SK-N-SH (cell line): ENCODE data around the gene NKX1-1. TPM values are rescaled to one million over a fixed set of nuclear protein-coding genes. Genes with fewer than 3 reads are reported as not detected.
A peak's percentile ranks its signal among the peaks of the same experiment; 100 is the strongest.

ENCODE experiments used
- CTCF ChIA-PET: fragments of 300-600, 350-600 bp; formaldehyde crosslinking; extraction: SDS; loops from one replicate; lab custom pipeline; 2021; lab: Yijun Ruan, JAX
- POLR2A ChIA-PET: fragments of 350-600 bp; sonication (Branson Sonifier 250); formaldehyde crosslinking; extraction: SDS; loops from one replicate; lab custom pipeline; 2020; ENCODE audit warnings: antibody characterized with exemption, inconsistent platforms; lab: Yijun Ruan, JAX
- DNase-seq: peaks from one replicate; pipeline ENCODE4 v3.0.0; 2012
- H2AFZ ChIP-seq: fragments of 200-600 bp; sonication (generic); 2 replicates; pipeline ENCODE4 v1.8.1; 2016; ENCODE audit warnings: antibody characterized with exemption, mild to moderate bottlenecking, low read depth
- H3F3A ChIP-seq: fragments of 200-600 bp; sonication (generic); replicated peaks from 2 replicates; pipeline ENCODE3; 2016; ENCODE audit warnings: antibody characterized with exemption, mild to moderate bottlenecking; ENCODE audit not compliant: insufficient read depth
- H3K27ac ChIP-seq, 2 experiments: fragments of 200-500 bp in 1 of 2; fragments of 200-600 bp in 1 of 2; sonication (Bioruptor generic) in 1 of 2; sonication (generic), shearing (Covaris generic) in 1 of 2; 2 replicates each; pipeline versions ENCODE4 v1.5.1 to v1.6.1; 2014 to 2016; ENCODE audit warnings: low read depth in 2 of 2, inconsistent platforms in 1 of 2, low read length in 1 of 2, mild to moderate bottlenecking in 1 of 2, mixed read lengths in 1 of 2
- H3K27me3 ChIP-seq: fragments of 200-600 bp; sonication (generic), shearing (Covaris generic); 2 replicates; pipeline ENCODE4 v1.6.1; 2016; ENCODE audit warnings: mixed run types; ENCODE audit not compliant: insufficient read depth
- H3K36me3 ChIP-seq, 2 experiments: fragments of 200-500 bp in 1 of 2; fragments of 200-600 bp in 1 of 2; sonication (Bioruptor generic) in 1 of 2; sonication (generic) in 1 of 2; replicated peaks in 1 of 2; 2 replicates each; pipeline versions ENCODE3 to v1.5.1; 2014 to 2016; ENCODE audit warnings: low read length in 1 of 2, mild to moderate bottlenecking in 1 of 2; ENCODE audit not compliant: insufficient read depth in 2 of 2, control insufficient read depth in 1 of 2
- H3K4me1 ChIP-seq, 2 experiments: fragments of 200-500 bp in 1 of 2; fragments of 200-600 bp in 1 of 2; sonication (Bioruptor generic) in 1 of 2; sonication (generic), shearing (Covaris generic) in 1 of 2; 2 replicates each; pipeline versions ENCODE4 v1.5.1 to v1.6.1; 2014 to 2016; ENCODE audit warnings: low read depth in 1 of 2, low read length in 1 of 2, mixed run types in 1 of 2; ENCODE audit not compliant: insufficient read depth in 2 of 2, control insufficient read depth in 1 of 2
- H3K4me2 ChIP-seq: fragments of 200-600 bp; sonication (generic), shearing (Covaris generic); 2 replicates; pipeline ENCODE4 v1.6.1; 2017; ENCODE audit warnings: mixed run types
- H3K4me3 ChIP-seq, 2 experiments: fragments of 200-500 bp in 1 of 2; fragments of 200-600 bp in 1 of 2; sonication (Bioruptor generic) in 1 of 2; sonication (generic), shearing (Covaris generic) in 1 of 2; 2 replicates each; pipeline versions ENCODE4 v1.5.1 to v1.8.1; 2014 to 2016; ENCODE audit warnings: low read depth in 2 of 2, inconsistent platforms in 1 of 2, low read length in 1 of 2, mild to moderate bottlenecking in 1 of 2, mixed read lengths in 1 of 2, moderate library complexity in 1 of 2
- H3K79me2 ChIP-seq: fragments of 200-600 bp; sonication (generic); 2 replicates; pipeline ENCODE4 v1.8.1; 2017; ENCODE audit warnings: mild to moderate bottlenecking; ENCODE audit not compliant: insufficient read depth
- H3K9ac ChIP-seq: fragments of 200-600 bp; sonication (generic); 2 replicates; pipeline ENCODE4 v1.6.1; 2017; ENCODE audit warnings: mixed run types
- H3K9me2 ChIP-seq: fragments of 200-600 bp; sonication (generic); 2 replicates; pipeline ENCODE4 v1.6.1; 2017; ENCODE audit warnings: mixed run types
- H3K9me3 ChIP-seq: fragments of 200-600 bp; sonication (generic); 2 replicates; pipeline ENCODE4 v1.6.1; 2017; ENCODE audit warnings: mixed run types, mild to moderate bottlenecking, moderate library complexity
- H4K20me1 ChIP-seq: fragments of 200-600 bp; sonication (generic); 2 replicates; pipeline ENCODE4 v1.6.1; 2017; ENCODE audit warnings: mild to moderate bottlenecking, mixed run types; ENCODE audit not compliant: insufficient read depth
- CHD2 ChIP-seq: fragments of 150-350 bp; IDR thresholded peaks from 2 replicates; pipeline ENCODE4 v1.6.1; 2018; ENCODE audit warnings: low read length; ENCODE audit not compliant: partially characterized antibody
- EP300 ChIP-seq, 2 experiments: IDR thresholded peaks; 2 replicates each; pipeline versions ENCODE4 v1.4.0 to v1.6.1; 2012; ENCODE audit warnings: borderline replicate concordance in 1 of 2, low read depth in 1 of 2, low read length in 1 of 2
- FOXJ3 ChIP-seq: sonication (generic); formaldehyde crosslinking; IDR thresholded peaks from 2 replicates; pipeline ENCODE4 v1.5.1; 2020; ENCODE audit warnings: mild to moderate bottlenecking, missing genetic modification reagents
- GATA2 ChIP-seq: sonication (generic); formaldehyde crosslinking; IDR thresholded peaks from 2 replicates; pipeline ENCODE4 v1.5.0; 2020; ENCODE audit warnings: mild to moderate bottlenecking, missing genetic modification reagents
- MEF2A ChIP-seq: IDR thresholded peaks from 2 replicates; pipeline ENCODE4 v1.4.0; 2012; ENCODE audit warnings: low read depth, borderline replicate concordance
- RAD21 ChIP-seq: IDR thresholded peaks from 2 replicates; pipeline ENCODE4 v1.6.1; 2012; ENCODE audit warnings: mild to moderate bottlenecking, low read length
- RFX5 ChIP-seq: IDR thresholded peaks from 2 replicates; pipeline ENCODE4 v1.6.1; 2012; ENCODE audit warnings: mild to moderate bottlenecking, improper control_type of control experiment, low read length
- SMC3 ChIP-seq: IDR thresholded peaks from 2 replicates; pipeline ENCODE4 v1.6.1; 2012; ENCODE audit warnings: low read depth, low read length, improper control_type of control experiment
- YY1 ChIP-seq: IDR thresholded peaks from 2 replicates; pipeline ENCODE4 v1.4.0; 2012; ENCODE audit warnings: low read depth, mild to moderate bottlenecking
- WGBS: methylation state at CpG from one replicate; pipeline ENCODE4 v1.1.6; 2017; ENCODE audit warnings: low lambda C conversion rate; 5-methylcytosine and 5-hydroxymethylcytosine counted together
- polyA plus RNA-seq, 3 experiments: library from polyadenylated mRNA; depleted of rRNA; stranded (reverse); fragments of >200 nt; gene quantifications; 2 replicates each; pipeline ENCODE4 v1.2.3, GENCODE V29; 2012
- TF ChIP-seq, protein P1 (sequence below): fragments of 200-600 bp; sonication (generic); IDR thresholded peaks from 2 replicates; pipeline ENCODE4 v1.6.1; 2017; ENCODE audit warnings: antibody characterized with exemption, mild to moderate bottlenecking, moderate library complexity
- TF ChIP-seq, protein P2 (sequence below): IDR thresholded peaks from 2 replicates; pipeline ENCODE4 v1.6.1; 2012; ENCODE audit warnings: mild to moderate bottlenecking, low read depth, low read length, moderate library complexity
- TF ChIP-seq, protein P3 (sequence below): IDR thresholded peaks from 2 replicates; pipeline ENCODE4 v1.4.0; 2012; ENCODE audit warnings: low read depth, borderline replicate concordance
- TF ChIP-seq, protein P4 (sequence below): IDR thresholded peaks from 2 replicates; pipeline ENCODE4 v1.4.0; 2012; ENCODE audit warnings: low read depth, borderline replicate concordance

NKX1-1 gene
- polyA plus RNA-seq, 1 of the 3 experiments (the other 2 are of a cell fraction), result not detected

DNA sequence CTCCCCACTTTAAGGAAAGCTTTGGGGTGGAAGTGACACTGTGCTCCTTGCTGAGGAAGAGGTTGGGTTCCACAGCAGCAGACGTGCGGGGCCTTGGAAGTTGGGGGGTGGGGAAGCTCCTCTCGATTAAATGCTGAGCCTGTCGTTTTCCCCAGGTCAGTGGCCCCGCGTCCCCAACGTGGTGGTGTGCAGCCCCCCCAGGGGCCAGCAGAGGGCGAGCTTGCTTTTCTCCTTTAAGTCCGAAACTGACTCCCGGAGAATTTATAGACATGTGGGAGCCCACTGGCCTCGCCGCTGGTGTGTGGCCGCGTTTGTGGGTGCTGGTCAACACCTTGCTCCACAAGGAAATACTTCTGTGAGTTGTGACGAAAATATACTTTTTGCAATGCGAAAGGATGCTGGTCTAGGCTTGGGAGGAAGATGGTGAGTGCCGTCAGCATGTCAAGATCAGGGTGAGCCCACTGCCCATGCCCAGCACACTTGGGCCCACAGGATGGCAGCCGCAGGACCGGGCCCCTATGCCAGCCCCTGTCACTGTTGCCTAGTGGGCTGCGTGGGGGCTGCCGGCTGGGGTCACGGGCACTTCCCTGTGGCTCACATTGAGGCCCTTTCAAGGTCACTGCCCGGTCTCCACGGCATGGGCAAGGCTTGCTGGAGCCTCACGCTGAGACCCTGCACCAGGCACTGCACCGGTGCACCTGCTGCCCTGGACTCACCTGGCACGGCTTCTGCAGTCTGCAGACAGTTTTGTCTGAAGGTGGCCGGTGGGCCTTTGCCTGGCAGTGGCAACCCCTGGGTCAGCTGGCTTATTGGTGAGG is 49.9 kb downstream of the NKX1-1 start:
- Histone ChIP-seq H3K36me3 (peaks cover 9 to 59% of the 10 kb centered on the region in 2 experiments), H3K9me3 (no peaks in the 10 kb centered on the region), H3K9me2 (no peaks in the 10 kb centered on the region), H3K4me2 (no peak overlapping the region), H3K9ac (no peak overlapping the region), H3K27me3 (no peaks in the 10 kb centered on the region), H3K4me1 (peaks cover 0 to 8% of the 10 kb centered on the region in 2 experiments; a peak in 1 of 4 replicates), H3F3A (no peaks in the 10 kb centered on the region), H4K20me1 (peaks cover 7% of the 10 kb centered on the region), H3K4me3 (no peak overlapping the region), H2AFZ (no peak overlapping the region), H3K27ac (no peak overlapping the region), H3K79me2 (no peaks in the 10 kb centered on the region; the same call in 1 of the 2 replicates)
- DNase-seq, result peak; percentile 90
- TF ChIP-seq YY1 (no peak), RAD21 (peak; percentile 74), SMC3 (peak; percentile 65)
- TF ChIP-seq, protein P1, sequence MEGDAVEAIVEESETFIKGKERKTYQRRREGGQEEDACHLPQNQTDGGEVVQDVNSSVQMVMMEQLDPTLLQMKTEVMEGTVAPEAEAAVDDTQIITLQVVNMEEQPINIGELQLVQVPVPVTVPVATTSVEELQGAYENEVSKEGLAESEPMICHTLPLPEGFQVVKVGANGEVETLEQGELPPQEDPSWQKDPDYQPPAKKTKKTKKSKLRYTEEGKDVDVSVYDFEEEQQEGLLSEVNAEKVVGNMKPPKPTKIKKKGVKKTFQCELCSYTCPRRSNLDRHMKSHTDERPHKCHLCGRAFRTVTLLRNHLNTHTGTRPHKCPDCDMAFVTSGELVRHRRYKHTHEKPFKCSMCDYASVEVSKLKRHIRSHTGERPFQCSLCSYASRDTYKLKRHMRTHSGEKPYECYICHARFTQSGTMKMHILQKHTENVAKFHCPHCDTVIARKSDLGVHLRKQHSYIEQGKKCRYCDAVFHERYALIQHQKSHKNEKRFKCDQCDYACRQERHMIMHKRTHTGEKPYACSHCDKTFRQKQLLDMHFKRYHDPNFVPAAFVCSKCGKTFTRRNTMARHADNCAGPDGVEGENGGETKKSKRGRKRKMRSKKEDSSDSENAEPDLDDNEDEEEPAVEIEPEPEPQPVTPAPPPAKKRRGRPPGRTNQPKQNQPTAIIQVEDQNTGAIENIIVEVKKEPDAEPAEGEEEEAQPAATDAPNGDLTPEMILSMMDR, result peak; percentile 77
- CTCF ChIA-PET, result interaction anchor here (0.6 to 9.5 kb wide), 49 partner anchors 9 to 352 kb away, joined by 3 to 98 read pairs (median 4); partner anchors contain the start of gene UVSSA
- WGBS, result 54% methylated on average over 15 of the region's 28 CpGs
- POLR2A ChIA-PET, result no interaction called here

DNA sequence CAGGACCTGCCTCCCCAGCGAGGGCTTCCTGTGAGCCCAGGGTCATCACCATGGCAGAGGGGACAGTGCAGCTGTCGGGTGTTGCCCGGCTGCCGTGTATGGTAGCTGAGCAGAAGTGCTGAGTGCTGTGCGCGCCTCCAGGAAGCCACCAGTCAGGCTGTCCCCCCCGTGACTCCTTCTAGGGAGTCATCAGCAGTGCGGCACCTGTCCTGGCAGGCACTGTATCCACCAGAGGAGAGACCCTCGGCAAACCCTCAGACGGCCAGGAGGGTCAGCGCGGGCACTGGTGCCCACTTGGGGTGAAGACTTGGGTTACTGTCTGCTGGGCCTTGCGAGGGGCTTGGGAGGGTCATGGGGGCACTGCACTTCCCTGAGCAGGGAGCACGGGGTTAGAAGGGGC is 50.9 kb downstream of the NKX1-1 start:
- no peak overlapping the region for H3K4me2 ChIP-seq
- no peaks in the 10 kb centered on the region for H3K27me3 ChIP-seq
- no peaks in the 10 kb centered on the region for H3K9me3 ChIP-seq
- no peaks in the 10 kb centered on the region; a peak in 1 of 4 replicates for H3K4me1 ChIP-seq
- H3K36me3 ChIP-seq, result peaks cover 9 to 55% of the 10 kb centered on the region in 2 experiments
- 95% methylated on average over 6 of the region's 14 CpGs for WGBS
- H3F3A ChIP-seq, result no peaks in the 10 kb centered on the region
- no peak overlapping the region for H2AFZ ChIP-seq
- ChIA-PET CTCF (interaction anchor here (0.7 to 9.5 kb wide), 32 partner anchors 8 to 353 kb away, joined by 3 to 98 read pairs (median 5); partner anchors contain the start of gene UVSSA), POLR2A (interaction anchor here (0.6 to 0.9 kb wide), 2 partner anchors 9 to 23 kb away, joined by 3 read pairs; partner anchors contain the start of gene UVSSA)
- H3K9ac ChIP-seq, result no peak overlapping the region
- H3K4me3 ChIP-seq, result no peak overlapping the region
- H4K20me1 ChIP-seq, result peaks cover 4% of the 10 kb centered on the region
- no peaks in the 10 kb centered on the region for H3K9me2 ChIP-seq
- peaks cover 5% of the 10 kb centered on the region; the same call in 1 of the 2 replicates for H3K79me2 ChIP-seq
- no peak overlapping the region for H3K27ac ChIP-seq
- no peak for DNase-seq
- TF ChIP-seq MEF2A (no peak), EP300 (IDR thresholded peaks at IDR 0.05; ENCODE audit: borderline replicate concordance in 1 of 2, low read depth in 1 of 2, low read length in 1 of 2) (no peak), RFX5 (no peak), CHD2 (no peak), YY1 (no peak), FOXJ3 (CRISPR knock-in tag) (no peak), GATA2 (CRISPR knock-in tag) (no peak)
- TF ChIP-seq, protein P2, sequence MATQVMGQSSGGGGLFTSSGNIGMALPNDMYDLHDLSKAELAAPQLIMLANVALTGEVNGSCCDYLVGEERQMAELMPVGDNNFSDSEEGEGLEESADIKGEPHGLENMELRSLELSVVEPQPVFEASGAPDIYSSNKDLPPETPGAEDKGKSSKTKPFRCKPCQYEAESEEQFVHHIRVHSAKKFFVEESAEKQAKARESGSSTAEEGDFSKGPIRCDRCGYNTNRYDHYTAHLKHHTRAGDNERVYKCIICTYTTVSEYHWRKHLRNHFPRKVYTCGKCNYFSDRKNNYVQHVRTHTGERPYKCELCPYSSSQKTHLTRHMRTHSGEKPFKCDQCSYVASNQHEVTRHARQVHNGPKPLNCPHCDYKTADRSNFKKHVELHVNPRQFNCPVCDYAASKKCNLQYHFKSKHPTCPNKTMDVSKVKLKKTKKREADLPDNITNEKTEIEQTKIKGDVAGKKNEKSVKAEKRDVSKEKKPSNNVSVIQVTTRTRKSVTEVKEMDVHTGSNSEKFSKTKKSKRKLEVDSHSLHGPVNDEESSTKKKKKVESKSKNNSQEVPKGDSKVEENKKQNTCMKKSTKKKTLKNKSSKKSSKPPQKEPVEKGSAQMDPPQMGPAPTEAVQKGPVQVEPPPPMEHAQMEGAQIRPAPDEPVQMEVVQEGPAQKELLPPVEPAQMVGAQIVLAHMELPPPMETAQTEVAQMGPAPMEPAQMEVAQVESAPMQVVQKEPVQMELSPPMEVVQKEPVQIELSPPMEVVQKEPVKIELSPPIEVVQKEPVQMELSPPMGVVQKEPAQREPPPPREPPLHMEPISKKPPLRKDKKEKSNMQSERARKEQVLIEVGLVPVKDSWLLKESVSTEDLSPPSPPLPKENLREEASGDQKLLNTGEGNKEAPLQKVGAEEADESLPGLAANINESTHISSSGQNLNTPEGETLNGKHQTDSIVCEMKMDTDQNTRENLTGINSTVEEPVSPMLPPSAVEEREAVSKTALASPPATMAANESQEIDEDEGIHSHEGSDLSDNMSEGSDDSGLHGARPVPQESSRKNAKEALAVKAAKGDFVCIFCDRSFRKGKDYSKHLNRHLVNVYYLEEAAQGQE, result no peak
- TF ChIP-seq, protein P3, sequence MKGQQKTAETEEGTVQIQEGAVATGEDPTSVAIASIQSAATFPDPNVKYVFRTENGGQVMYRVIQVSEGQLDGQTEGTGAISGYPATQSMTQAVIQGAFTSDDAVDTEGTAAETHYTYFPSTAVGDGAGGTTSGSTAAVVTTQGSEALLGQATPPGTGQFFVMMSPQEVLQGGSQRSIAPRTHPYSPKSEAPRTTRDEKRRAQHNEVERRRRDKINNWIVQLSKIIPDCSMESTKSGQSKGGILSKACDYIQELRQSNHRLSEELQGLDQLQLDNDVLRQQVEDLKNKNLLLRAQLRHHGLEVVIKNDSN, result no peak
- TF ChIP-seq, protein P4, sequence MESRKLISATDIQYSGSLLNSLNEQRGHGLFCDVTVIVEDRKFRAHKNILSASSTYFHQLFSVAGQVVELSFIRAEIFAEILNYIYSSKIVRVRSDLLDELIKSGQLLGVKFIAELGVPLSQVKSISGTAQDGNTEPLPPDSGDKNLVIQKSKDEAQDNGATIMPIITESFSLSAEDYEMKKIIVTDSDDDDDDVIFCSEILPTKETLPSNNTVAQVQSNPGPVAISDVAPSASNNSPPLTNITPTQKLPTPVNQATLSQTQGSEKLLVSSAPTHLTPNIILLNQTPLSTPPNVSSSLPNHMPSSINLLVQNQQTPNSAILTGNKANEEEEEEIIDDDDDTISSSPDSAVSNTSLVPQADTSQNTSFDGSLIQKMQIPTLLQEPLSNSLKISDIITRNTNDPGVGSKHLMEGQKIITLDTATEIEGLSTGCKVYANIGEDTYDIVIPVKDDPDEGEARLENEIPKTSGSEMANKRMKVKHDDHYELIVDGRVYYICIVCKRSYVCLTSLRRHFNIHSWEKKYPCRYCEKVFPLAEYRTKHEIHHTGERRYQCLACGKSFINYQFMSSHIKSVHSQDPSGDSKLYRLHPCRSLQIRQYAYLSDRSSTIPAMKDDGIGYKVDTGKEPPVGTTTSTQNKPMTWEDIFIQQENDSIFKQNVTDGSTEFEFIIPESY, result no peak
- TF ChIP-seq, protein P1, result no peak
